Non-pigmented ciliary epithelial cell (primary cell): ENCODE measurements around the gene DENND11.

Source experiments
- DNase-seq: peaks from one replicate; pipeline ENCODE4 v3.0.0-alpha.2; 2010; ENCODE audit warnings: low read depth

DENND11 gene

GRCh38 chr7:141676618-141677017 lies 25.3 kb downstream of the DENND11 start:
- DNase-seq, result no peak

- DNase-seq, result no peak
These were observed 26.3 kb downstream of the DENND11 start for GRCh38 chr7:141675436-141676215.

- no peak for DNase-seq
These were observed 27.3 kb downstream of the DENND11 start for GRCh38 chr7:141674702-141675101.

- peak; percentile 36 for DNase-seq
These were observed 27.7 kb downstream of the DENND11 start for GRCh38 chr7:141674171-141674671.

- no peak for DNase-seq
These were observed 28.6 kb downstream of the DENND11 start for GRCh38 chr7:141673346-141673745.

- DNase-seq, result no peak
These were observed 30.1 kb downstream of the DENND11 start for GRCh38 chr7:141671705-141672496.

- DNase-seq, result no peak
These were observed 33.1 kb downstream of the DENND11 start for GRCh38 chr7:141668853-141669252.

- DNase-seq, result no peak
These were observed 35.9 kb downstream of the DENND11 start for GRCh38 chr7:141666071-141666470.

GRCh38 chr7:141665208-141666035 lies 36.5 kb downstream of the DENND11 start:
- DNase-seq, result no peak

GRCh38 chr7:141664450-141664849 lies 37.5 kb downstream of the DENND11 start:
- DNase-seq, result no peak

- no peak for DNase-seq
These were observed 38.7 kb downstream of the DENND11 start for GRCh38 chr7:141663081-141663849.

GRCh38 chr7:141660259-141660658 lies 41.7 kb downstream of the DENND11 start:
- no peak for DNase-seq

GRCh38 chr7:141659501-141659900 lies 42.5 kb downstream of the DENND11 start:
- no peak for DNase-seq

GRCh38 chr7:141654551-141654950 lies 47.4 kb downstream of the DENND11 start:
- no peak for DNase-seq

GRCh38 chr7:141652691-141653090 lies 49.3 kb downstream of the DENND11 start:
- no peak for DNase-seq
